HG03457 (cell line): Measurements from ENCODE around the gene SPPL3.
A peak's percentile ranks its signal among the peaks of the same experiment; 100 is the strongest.
"Not testable (repeated sequence)": the region's sequence is repeated elsewhere in the genome, so short reads cannot be mapped to it uniquely, and the experiment has no call there.

Experiments
- ATAC-seq: cut with Tn5 transposase; IDR thresholded peaks from one replicate; pipeline ENCODE4 v1.9.1; 2021; ENCODE audit warnings: moderate number of reproducible peaks; ENCODE audit not compliant: unreplicated experiment

The SPPL3 gene

GRCh38 chr12:120904197-120904773 lies at the start of gene SPPL3:
Gene SPPL3 (minus strand): TSS chr12:120904358. CDS start chr12:120903867, 491 bp downstream.
- peak; percentile 47 for ATAC-seq

DNA sequence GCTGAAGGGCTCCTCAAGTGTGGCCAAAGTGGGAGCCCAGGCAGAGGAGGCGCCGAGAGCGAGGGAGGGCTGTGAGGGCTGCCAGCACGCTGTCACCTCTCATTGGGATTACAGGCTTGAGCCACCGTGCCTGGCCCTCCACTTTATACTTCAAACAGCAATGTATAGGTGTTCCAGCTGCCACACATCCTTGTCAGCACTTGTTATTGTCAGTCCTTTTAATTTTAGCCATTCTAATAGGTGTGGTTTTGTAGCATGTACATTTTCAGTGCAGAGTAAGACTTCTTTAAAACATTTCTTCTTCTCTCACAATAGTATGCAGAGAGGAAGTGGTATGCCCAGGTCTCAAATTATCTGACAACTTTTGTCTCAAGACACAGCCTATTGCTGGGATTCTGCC lies 46.6 kb upstream of the SPPL3 start:
- ATAC-seq: no peak

DNA sequence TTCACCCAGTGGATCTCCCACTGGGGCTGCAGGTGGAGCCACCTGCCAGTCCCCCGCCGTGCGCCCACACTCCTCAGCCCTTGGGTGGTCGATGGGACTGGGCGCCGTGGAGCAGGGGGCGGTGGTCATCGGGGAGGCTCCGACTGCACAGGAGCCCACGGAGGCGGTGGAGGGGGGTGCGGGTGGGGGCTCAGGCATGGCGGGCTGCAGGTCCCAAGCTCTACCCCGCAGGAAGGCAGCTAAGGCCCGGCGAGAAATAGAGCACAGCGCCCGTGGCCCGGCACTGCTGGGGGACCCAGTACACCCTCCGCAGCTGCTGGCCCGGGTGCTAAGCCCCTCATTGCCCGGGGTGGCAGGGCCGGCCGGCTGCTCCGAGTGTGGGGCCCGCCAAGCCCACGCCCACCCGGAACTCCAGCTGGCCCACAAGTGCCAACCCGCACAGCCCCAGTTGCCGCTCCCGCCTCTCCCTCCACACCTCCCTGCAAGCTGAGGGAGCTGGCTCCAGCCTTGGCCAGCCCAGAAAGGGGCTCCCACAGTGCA lies 46.2 kb upstream of the SPPL3 start:
- ATAC-seq: not testable (repeated sequence)

- not testable (repeated sequence) for ATAC-seq
Observed at GRCh38 chr12:120945516-120945915, 41.4 kb upstream of the SPPL3 start.

GRCh38 chr12:120944645-120945217 lies 40.6 kb upstream of the SPPL3 start:
- no peak for ATAC-seq

- no peak for ATAC-seq
Observed at GRCh38 chr12:120943482-120943881, 39.3 kb upstream of the SPPL3 start.

DNA sequence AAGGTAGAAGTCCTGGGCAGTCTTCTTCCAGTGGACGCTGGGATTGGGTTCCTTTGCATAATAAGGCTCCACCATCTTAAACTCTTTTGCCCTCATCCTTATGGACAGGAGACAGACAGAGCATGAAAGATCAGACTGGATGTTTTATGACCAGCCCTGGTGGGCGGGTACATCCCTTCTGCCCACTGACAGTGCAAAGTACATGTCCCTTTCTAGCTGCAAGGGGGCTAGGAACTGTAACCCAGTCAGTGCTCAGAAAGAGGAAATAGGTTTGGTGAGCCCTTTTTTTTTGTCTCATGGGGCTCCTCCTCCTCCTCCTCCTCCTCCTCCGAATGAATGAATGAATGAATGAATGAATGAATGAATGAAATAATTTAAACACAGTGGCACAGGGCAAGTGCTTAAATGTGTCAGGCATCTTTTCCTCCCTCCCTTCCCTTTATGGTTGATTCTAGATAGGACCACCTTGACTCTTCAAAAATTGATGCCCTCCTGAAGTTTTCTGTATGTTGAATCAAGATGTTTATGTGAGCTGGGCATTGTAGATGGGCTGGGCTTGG lies 37.8 kb upstream of the SPPL3 start:
- ATAC-seq: no peak

DNA sequence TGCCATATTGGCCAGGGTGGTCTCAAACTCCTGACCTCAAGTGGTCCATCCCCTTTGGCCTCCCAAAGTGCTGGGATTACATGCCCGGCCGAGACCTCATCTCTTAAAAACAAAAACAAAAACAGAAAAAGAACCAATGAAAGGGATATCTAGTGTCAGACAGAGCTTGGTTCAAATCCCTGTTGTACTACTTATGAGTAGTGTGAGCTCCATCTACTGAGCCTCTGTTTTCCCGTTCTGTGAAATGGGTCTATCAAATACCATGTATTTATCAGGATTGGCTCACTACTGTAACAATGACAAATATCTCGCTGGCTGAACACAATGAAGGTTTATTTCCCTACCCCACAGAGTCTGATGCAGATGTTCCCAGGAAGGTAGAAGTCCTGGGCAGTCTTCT lies 37.3 kb upstream of the SPPL3 start:
- ATAC-seq: no peak

DNA sequence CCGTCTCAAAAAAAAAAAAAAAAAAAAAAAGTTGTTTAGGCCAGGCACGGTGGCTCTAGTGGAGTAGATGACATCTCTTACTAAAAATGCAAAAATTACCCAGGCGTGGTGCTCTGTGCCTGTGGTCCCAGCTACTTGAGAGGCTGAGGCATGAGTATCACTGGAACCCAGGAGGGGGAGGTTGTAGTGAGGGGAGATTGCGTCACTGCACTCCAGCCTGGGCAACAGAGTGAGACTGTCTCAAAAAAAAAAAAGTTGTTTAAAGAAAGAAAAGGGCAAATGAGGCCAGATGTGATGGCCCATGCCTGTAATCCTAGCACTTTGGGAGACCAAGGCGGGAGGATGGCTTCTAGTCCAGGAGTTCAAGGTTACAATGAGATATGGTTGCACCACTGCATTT lies 36.6 kb upstream of the SPPL3 start:
- no peak for ATAC-seq

DNA sequence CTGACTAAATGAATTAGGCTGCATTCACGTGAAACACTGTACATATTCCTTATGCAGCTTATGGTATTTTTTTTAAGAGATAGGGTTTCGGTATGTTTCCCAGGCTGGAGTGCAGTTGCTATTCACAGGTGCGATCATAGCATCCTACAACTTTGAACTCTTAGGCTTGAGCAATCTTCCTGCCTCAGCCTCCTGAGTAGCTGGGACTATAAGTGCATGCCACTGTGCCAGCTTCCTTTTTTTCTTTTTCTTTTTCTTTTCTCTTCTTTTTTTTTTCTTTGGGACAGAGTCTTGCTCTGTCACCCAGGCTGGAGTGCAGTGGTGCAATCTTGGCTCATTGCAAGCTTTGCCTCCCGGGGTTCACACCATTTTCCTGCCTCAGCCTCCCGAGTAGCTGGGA lies 35.8 kb upstream of the SPPL3 start:
- no peak for ATAC-seq

DNA sequence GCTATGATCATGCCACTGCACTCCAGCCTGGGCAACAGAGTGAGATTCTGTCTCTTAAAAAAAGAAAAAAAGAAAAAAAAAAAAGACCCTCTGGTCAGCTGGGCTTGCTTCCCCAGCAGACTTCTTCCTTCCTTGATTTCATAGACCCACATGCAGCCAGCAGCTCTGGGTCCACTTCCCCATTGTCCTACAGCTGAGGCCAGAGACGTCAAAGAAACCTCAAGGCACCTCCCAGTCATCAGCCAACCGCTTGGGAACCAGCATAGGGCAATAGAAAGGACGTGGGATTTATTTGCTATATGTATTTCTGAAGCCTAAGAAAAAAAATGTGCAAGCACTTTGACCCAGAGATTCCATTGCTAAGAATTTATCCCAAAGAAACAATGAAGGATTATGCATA lies 35.4 kb upstream of the SPPL3 start:
- ATAC-seq: no peak

DNA sequence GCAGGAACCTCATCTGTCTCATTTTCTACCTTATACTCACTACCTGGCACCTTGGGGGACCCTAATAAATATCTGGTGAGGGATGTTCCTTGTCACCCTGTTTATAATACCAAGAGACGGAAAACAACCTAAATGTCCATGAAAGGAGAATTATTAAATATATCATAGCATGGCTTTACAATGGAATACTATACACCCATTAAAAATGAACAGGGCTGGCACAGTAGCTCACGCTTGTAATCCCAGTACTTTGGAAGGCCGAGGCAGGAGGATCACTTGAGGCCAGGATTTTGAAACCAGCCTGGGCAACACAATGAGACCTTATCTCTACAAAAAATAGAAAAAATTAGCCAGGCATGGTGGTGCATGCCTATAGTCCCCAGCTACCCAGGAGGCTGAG lies 34.3 kb upstream of the SPPL3 start:
- no peak for ATAC-seq

GRCh38 chr12:120936197-120936596 lies 32.0 kb upstream of the SPPL3 start:
- ATAC-seq: no peak

- no peak for ATAC-seq
Observed at GRCh38 chr12:120933786-120934185, 29.6 kb upstream of the SPPL3 start.

- ATAC-seq: no peak
Observed at GRCh38 chr12:120932956-120933526, 28.9 kb upstream of the SPPL3 start.

GRCh38 chr12:120932058-120932457 lies 27.9 kb upstream of the SPPL3 start:
- ATAC-seq: no peak

- no peak for ATAC-seq
Observed at GRCh38 chr12:120930032-120930431, 25.9 kb upstream of the SPPL3 start.

- ATAC-seq: no peak
Observed at GRCh38 chr12:120928864-120929652, 24.9 kb upstream of the SPPL3 start.

DNA sequence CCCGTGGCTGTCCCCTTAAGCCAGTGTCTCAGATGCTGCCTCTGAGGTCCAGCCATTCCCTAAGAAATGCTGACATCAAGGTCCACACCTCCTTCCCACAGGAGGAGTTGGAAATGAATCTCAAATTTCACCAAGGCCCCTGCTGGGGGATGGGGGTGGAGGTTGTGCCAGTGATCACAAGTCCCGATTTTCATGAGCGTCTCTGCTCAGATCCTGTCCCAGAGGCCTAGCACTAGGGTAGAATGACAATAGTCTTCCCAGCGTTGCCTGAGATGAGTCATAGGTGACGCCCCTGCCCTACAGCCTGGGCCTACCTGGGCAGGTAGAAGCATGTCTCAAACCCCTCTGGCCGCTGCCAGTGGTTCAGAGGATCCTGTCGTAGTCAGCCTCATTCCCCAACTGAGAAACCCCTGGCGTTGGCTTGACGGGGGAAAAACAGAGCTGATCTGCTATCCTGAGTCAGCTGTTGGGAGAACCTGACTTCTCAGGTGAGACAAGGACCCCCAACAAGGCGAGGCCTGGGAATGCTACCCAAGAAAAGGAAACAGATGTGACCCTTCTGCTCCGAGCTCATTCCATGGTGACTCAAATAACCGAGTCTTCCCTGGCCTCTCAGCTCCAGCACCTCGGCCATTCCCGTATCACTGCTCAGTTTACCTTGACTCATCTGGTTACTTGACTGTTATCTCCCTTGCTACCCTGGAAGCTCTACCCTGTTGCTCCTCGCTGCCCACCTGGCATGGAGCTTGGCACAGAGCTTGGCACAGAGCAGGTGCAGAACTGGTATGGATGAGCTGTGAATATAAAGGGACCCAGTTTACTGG lies 21.8 kb upstream of the SPPL3 start:
- ATAC-seq: no peak

GRCh38 chr12:120922279-120922678 lies 18.1 kb upstream of the SPPL3 start:
- ATAC-seq: no peak

DNA sequence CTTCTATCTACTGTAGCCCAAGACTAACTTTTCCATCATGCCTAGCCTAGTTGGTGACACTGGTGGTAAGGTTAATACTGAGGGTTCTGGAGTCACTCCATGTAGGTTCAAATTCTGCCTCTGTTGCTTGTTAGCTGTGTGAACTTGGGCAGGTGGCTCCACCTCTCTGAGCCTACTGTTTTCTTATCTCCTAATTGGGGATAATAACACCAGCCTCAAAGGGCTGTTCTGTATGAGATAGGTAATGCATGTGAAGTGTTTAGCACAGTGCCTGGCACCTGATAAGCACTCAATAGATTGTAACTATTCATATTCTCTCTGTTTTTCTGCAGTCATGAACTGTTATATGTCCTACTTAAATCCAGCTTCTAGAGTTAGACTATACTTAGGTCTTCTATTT lies 17.5 kb upstream of the SPPL3 start:
- ATAC-seq: no peak
